ENCODE data around the gene SPATS1. TPM values are rescaled to one million over a fixed set of nuclear protein-coding genes. Genes with fewer than 3 reads are reported as not detected.
A peak's percentile ranks its signal among the peaks of the same experiment; 100 is the strongest.
"Not testable (repeated sequence)": the region's sequence is repeated elsewhere in the genome, so short reads cannot be mapped to it uniquely, and the experiment has no call there.

SPATS1 gene
- total and polyA plus RNA-seq, 3 donors from 2014 or later, result 10.7 to 51.7 (median 13.1) TPM

GRCh38 chr6:44311304-44311703 is 31.1 kb upstream of the SPATS1 start:
- Histone ChIP-seq H3K36me3 (ENCODE audit: low read depth, missing control alignments) (no peaks in the 10 kb centered on the region), H3K4me3 (no peak overlapping the region), H3K4me1 (peaks cover 7% of the 10 kb centered on the region), H3K27me3 (no peaks in the 10 kb centered on the region), H3K27ac (no peak overlapping the region), H3K9me3 (no peaks in the 10 kb centered on the region)
- intact Hi-C loops (cut with DNase I; ENCODE audit: low total_unique reads), result no loop called here
- TF ChIP-seq POLR2A (IDR thresholded peaks at IDR 0.05), result no peak
- TF ChIP-seq CTCF (IDR thresholded peaks at IDR 0.05), result no peak
- WGBS, 2 donors, result 61 to 82% methylated on average over 2 of the region's 2 CpGs
- no peak for DNase-seq

GRCh38 chr6:44311767-44312166 is 30.7 kb upstream of the SPATS1 start:
- TF ChIP-seq CTCF (IDR thresholded peaks at IDR 0.05) (no peak), POLR2A (IDR thresholded peaks at IDR 0.05) (no peak)
- intact Hi-C loops (cut with DNase I; ENCODE audit: low total_unique reads), result no loop called here
- Histone ChIP-seq H3K9me3 (no peaks in the 10 kb centered on the region), H3K4me1 (peaks cover 7% of the 10 kb centered on the region), H3K36me3 (ENCODE audit: low read depth, missing control alignments) (no peaks in the 10 kb centered on the region), H3K27ac (no peak overlapping the region), H3K4me3 (no peak overlapping the region), H3K27me3 (no peaks in the 10 kb centered on the region)
- no peak for DNase-seq
- WGBS, 2 donors, result 80 to 82% methylated on average over 3 of the region's 3 CpGs

GRCh38 chr6:44312901-44313788 is 29.3 kb upstream of the SPATS1 start, which contains the start of gene AARS2:
AARS2 (minus strand) TSS chr6:44313347; CDS start chr6:44313323, 24 bp downstream.
- DNase-seq, result peak; percentile 90
- no peaks in the 10 kb centered on the region for H3K36me3 ChIP-seq (ENCODE audit: low read depth, missing control alignments)
- TF ChIP-seq CTCF (IDR thresholded peaks at IDR 0.05), result peak; percentile 82 to 94 (median 90)
- TF ChIP-seq POLR2A (IDR thresholded peaks at IDR 0.05), result no peak
- peaks cover 7% of the 10 kb centered on the region for H3K4me1 ChIP-seq
- H3K4me3 ChIP-seq, result peak within 1 kb of the TSS; percentile 94 to 96
- no peaks in the 10 kb centered on the region for H3K9me3 ChIP-seq
- 1 to 2% methylated on average over 52 of the region's 52 CpGs for WGBS, 2 donors
- intact Hi-C loops (cut with DNase I; ENCODE audit: low total_unique reads), result no loop called here
- peak within 1 kb of the TSS; percentile 74 to 81 for H3K27ac ChIP-seq
- no peaks in the 10 kb centered on the region for H3K27me3 ChIP-seq

- WGBS, 2 donors, result 88% methylated on average over 8 of the region's 8 CpGs
Observed at GRCh38 chr6:44314657-44315056, 27.8 kb upstream of the SPATS1 start.

GRCh38 chr6:44315516-44315915 is 26.9 kb upstream of the SPATS1 start:
- no peaks in the 10 kb centered on the region for H3K36me3 ChIP-seq (ENCODE audit: low read depth, missing control alignments)
- TF ChIP-seq POLR2A (IDR thresholded peaks at IDR 0.05) (no peak), CTCF (IDR thresholded peaks at IDR 0.05) (no peak)
- WGBS, 2 donors, result 84 to 87% methylated on average over 3 of the region's 3 CpGs
- intact Hi-C loops (cut with DNase I; ENCODE audit: low total_unique reads), result no loop called here
- H3K4me3 ChIP-seq, result no peak overlapping the region
- peaks cover 7% of the 10 kb centered on the region for H3K4me1 ChIP-seq
- H3K27ac ChIP-seq, result no peak overlapping the region
- no peaks in the 10 kb centered on the region for H3K9me3 ChIP-seq
- no peaks in the 10 kb centered on the region for H3K27me3 ChIP-seq
- DNase-seq, result no peak

More at GRCh38 chr6:44314657-44315056, 27.8 kb upstream of the SPATS1 start:
- H3K36me3 ChIP-seq (ENCODE audit: low read depth, missing control alignments); H3K4me1 ChIP-seq; H3K4me3 ChIP-seq; H3K27ac ChIP-seq; intact Hi-C loops (cut with DNase I; ENCODE audit: low total_unique reads); H3K9me3 ChIP-seq; H3K27me3 ChIP-seq; DNase-seq: not testable (repeated sequence)
